Chondrocyte (in vitro differentiated cells): ENCODE data around the gene USP15. TPM values are rescaled to one million over a fixed set of nuclear protein-coding genes. Genes with fewer than 3 reads are reported as not detected.

Experiments used
- DNase-seq: peaks from one replicate; pipeline ENCODE4 v3.0.0; 2021; ENCODE audit warnings: mixed read lengths, low spot score
- H3K27ac Mint-ChIP-seq: one replicate; pipeline ENCODE4 v1.8.0; 2021; ENCODE audit warnings: mild to moderate bottlenecking, moderate library complexity, mixed read lengths; ENCODE audit not compliant: unreplicated experiment
- H3K27me3 Mint-ChIP-seq: 2 replicates; pipeline ENCODE4 v1.8.0; 2021; ENCODE audit warnings: low read depth, mixed read lengths
- H3K36me3 Mint-ChIP-seq: 2 replicates; pipeline ENCODE4 v1.8.0; 2021; ENCODE audit warnings: low read depth, mixed read lengths
- H3K4me1 Mint-ChIP-seq: 2 replicates; pipeline ENCODE4 v1.8.0; 2021; ENCODE audit warnings: low read depth, mild to moderate bottlenecking, mixed read lengths
- H3K4me3 Mint-ChIP-seq: one replicate; pipeline ENCODE4 v1.8.0; 2021; ENCODE audit warnings: mild to moderate bottlenecking, moderate library complexity, mixed read lengths; ENCODE audit not compliant: unreplicated experiment
- H3K9me3 Mint-ChIP-seq: 2 replicates; pipeline ENCODE4 v1.8.0; 2021; ENCODE audit warnings: low read depth, mixed read lengths
- total RNA-seq: library from RNA; stranded (reverse); gene quantifications from 3 replicates; pipeline ENCODE4 v1.2.1, GENCODE V29; 2021
- TF ChIP-seq, protein P1 (sequence below): fragments of 200-600 bp; sonication (generic); IDR thresholded peaks from 2 replicates; pipeline ENCODE4 v1.5.0; 2021; ENCODE audit warnings: antibody characterized with exemption, mild to moderate bottlenecking, moderate library complexity

The USP15 gene
- total RNA-seq, 1 donor from 2014 or later = 48.2 TPM

- Mint-ChIP-seq H3K36me3 (no peaks in the 10 kb centered on the region), H3K27me3 (no peaks in the 10 kb centered on the region), H3K9me3 (no peaks in the 10 kb centered on the region), H3K27ac (no peak overlapping the region), H3K4me3 (no peak overlapping the region), H3K4me1 (peaks cover 40% of the 10 kb centered on the region)
- DNase-seq = no peak
- TF ChIP-seq, protein P1, sequence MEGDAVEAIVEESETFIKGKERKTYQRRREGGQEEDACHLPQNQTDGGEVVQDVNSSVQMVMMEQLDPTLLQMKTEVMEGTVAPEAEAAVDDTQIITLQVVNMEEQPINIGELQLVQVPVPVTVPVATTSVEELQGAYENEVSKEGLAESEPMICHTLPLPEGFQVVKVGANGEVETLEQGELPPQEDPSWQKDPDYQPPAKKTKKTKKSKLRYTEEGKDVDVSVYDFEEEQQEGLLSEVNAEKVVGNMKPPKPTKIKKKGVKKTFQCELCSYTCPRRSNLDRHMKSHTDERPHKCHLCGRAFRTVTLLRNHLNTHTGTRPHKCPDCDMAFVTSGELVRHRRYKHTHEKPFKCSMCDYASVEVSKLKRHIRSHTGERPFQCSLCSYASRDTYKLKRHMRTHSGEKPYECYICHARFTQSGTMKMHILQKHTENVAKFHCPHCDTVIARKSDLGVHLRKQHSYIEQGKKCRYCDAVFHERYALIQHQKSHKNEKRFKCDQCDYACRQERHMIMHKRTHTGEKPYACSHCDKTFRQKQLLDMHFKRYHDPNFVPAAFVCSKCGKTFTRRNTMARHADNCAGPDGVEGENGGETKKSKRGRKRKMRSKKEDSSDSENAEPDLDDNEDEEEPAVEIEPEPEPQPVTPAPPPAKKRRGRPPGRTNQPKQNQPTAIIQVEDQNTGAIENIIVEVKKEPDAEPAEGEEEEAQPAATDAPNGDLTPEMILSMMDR = no peak
Measured at GRCh38 chr12:62279961-62280360, 19.8 kb downstream of the USP15 start.

DNA sequence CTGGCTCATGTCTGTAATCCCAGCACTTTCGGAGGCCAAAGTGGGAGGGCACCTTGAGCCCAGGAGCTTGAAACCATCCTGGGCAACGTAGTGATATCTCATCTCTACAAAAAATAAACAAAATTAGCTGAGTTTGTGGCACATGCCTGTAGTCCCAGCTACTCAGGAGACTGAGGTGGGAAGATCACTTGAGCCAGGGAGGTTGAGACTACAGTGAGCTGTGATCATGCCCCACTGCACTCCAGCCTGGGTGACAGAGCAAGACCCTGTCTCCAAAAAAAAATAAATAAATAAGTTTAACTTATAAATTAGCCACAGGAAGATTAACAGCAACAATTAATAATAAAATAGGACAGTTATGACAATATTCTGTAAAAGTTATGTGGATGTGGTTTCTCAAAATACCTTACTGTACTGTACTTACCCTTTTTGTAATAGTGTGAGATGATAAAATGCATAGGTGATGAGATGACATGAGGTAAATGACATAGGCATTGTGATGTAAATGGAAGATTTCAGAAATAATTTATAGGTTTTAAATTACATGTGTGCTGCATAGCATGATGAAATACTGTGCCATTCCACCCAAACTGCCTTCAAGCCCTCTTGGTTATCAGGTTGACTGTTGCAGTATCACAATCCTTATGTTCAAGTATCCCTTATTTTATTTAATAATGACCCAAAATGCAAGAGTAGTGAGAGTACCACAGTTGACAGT, 22.0 kb downstream of the USP15 start:
- TF ChIP-seq, protein P1 = no peak
- Mint-ChIP-seq H3K9me3 (peaks cover 5% of the 10 kb centered on the region), H3K27ac (peak overlapping the region; percentile 51), H3K27me3 (no peaks in the 10 kb centered on the region), H3K36me3 (no peaks in the 10 kb centered on the region), H3K4me1 (peaks cover 38% of the 10 kb centered on the region), H3K4me3 (no peak overlapping the region)
- no peak for DNase-seq

DNA sequence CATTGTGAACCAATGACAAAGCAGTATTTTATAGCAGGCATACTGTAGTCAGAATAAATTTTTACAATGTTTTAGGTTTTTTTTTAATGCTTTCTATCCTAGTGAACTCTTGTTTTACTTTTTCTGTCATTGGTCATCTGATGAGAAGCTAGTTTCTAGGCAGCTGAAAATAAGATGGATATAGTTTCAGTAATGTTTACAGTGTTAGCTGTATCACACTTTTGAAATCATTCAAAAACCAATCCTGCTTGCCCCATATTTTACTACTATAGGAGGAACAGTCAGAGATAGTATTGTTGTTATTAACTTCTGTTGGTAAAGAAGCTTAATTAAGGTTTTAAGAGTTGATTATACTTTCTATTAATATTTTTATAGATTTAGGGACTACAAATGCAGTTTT, 24.5 kb downstream of the USP15 start:
- Mint-ChIP-seq H3K27me3 (no peaks in the 10 kb centered on the region), H3K9me3 (peaks cover 8% of the 10 kb centered on the region), H3K4me3 (no peak overlapping the region), H3K36me3 (no peaks in the 10 kb centered on the region), H3K27ac (peak overlapping the region; percentile 14), H3K4me1 (peaks cover 51% of the 10 kb centered on the region)
- TF ChIP-seq, protein P1 = no peak
- no peak for DNase-seq

DNA sequence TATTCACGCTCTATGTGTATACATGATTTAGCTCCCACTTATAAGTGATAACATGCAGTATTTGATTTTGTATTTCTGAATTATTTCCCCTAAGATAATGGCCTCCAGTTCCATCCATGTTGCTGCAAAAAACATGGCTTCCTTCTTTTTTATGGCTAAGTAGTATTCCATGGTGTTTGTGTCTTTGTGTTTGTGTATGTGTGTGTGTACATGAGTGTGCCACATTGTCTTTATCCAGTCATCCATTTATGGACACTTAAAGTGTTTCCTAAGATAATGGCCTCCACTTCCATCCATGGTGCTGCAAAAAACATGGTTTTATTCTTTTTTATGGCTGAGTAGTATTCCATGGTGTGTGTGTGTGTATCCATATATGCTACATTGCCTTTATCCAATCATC, 25.1 kb downstream of the USP15 start:
- TF ChIP-seq, protein P1 = no peak
- no peaks in the 10 kb centered on the region for H3K36me3 Mint-ChIP-seq
- DNase-seq = no peak
- H3K4me3 Mint-ChIP-seq = no peak overlapping the region
- H3K27ac Mint-ChIP-seq = no peak overlapping the region
- peaks cover 56% of the 10 kb centered on the region for H3K4me1 Mint-ChIP-seq
- peaks cover 12% of the 10 kb centered on the region for H3K9me3 Mint-ChIP-seq
- H3K27me3 Mint-ChIP-seq = no peaks in the 10 kb centered on the region

DNA sequence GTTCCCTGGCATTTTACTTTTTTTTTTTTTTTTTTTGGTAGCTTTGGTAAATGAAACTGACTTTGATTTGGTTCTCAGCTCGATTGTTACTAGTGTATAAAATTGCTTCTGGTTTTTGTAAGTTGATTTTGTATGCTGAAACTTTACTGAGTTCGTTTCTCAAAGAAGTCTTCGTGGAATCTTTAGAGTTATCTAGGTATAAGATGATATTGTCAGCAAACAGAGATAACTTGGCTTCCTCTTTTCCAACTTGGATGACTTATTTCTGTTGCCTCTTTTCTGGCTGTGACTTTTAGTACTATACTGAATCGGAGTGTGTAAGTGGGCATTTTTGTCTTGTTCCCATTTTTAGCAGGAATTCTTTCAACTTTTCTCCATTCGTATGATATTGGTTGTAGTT, 28.1 kb downstream of the USP15 start:
- TF ChIP-seq, protein P1 = no peak
- Mint-ChIP-seq H3K27ac (no peak overlapping the region), H3K4me1 (peaks cover 70% of the 10 kb centered on the region), H3K4me3 (no peak overlapping the region), H3K27me3 (no peaks in the 10 kb centered on the region), H3K9me3 (peaks cover 22% of the 10 kb centered on the region), H3K36me3 (peaks cover 5% of the 10 kb centered on the region)
- DNase-seq = no peak
